GM12878 (cell line): ENCODE data around the gene MAML2. TPM values are rescaled to one million over a fixed set of nuclear protein-coding genes. Genes with fewer than 3 reads are reported as not detected.

Source experiments
- ATAC-seq: fragments of 200-7000 bp; cut with Tn5 transposase; 3 replicates; pipeline ENCODE4 v1.9.1; 2020; ENCODE audit warnings: mild to moderate bottlenecking, moderate library complexity
- BruUV-seq: library from RNA; stranded (reverse); fragments of 400-500 nt; replicated peaks from 2 replicates; lab custom pipeline; 2021; lab: Mats Ljungman, UMichigan
- CTCF ChIA-PET: fragments of 300-600 bp; sonication (Branson Sonifier 250); formaldehyde crosslinking; extraction: SDS; loops from one replicate; lab custom pipeline; 2021; ENCODE audit warnings: inconsistent platforms; lab: Yijun Ruan, JAX
- POLR2A ChIA-PET: fragments of 350-600 bp; formaldehyde crosslinking; extraction: SDS; loops from one replicate; lab custom pipeline; 2021; ENCODE audit warnings: inconsistent platforms; lab: Charles Lee
- RAD21 ChIA-PET: fragments of 300-600 bp; sonication (Branson Sonifier 250); formaldehyde crosslinking; loops from one replicate; lab custom pipeline; 2023; ENCODE audit warnings: antibody characterized with exemption; ENCODE audit not compliant: unreplicated experiment; lab: Charles Lee
- SMC1A ChIA-PET: fragments of 300-600 bp; sonication (Branson Sonifier 250); formaldehyde crosslinking; loops from one replicate; lab custom pipeline; 2023; ENCODE audit not compliant: unreplicated experiment, uncharacterized antibody; lab: Charles Lee
- DNase-seq: peaks from one replicate; pipeline ENCODE4 v3.0.0-alpha.2; 2011; ENCODE audit warnings: low read depth, low spot score
- FAIRE-seq: peaks from 3 replicates; lab custom pipeline; 2011; peaks lifted over from hg19 to GRCh38; lab: Jason Lieb, UNC
- H2AFZ ChIP-seq: 2 replicates; pipeline ENCODE4 v1.6.0; 2011; ENCODE audit warnings: low read depth, low read length, control low read depth; ENCODE audit not compliant: control insufficient read depth
- H3K27ac ChIP-seq: 2 replicates; pipeline ENCODE4 v1.5.1; 2011; ENCODE audit warnings: control low read depth; ENCODE audit not compliant: control insufficient read depth, insufficient read depth
- H3K27me3 ChIP-seq, 2 experiments: replicated peaks in 1 of 2; 2 replicates each; pipeline versions ENCODE4 v1.6.0 to v1.6.1; 2011; ENCODE audit warnings: low read length in 1 of 2; ENCODE audit not compliant: control insufficient read depth in 2 of 2, insufficient read depth in 2 of 2
- H3K36me3 ChIP-seq, 2 experiments: 2 replicates each; pipeline ENCODE4 v1.5.1; 2011; ENCODE audit warnings: low read length in 1 of 2; ENCODE audit not compliant: control insufficient read depth in 2 of 2, insufficient read depth in 2 of 2
- H3K4me1 ChIP-seq: 2 replicates; pipeline ENCODE4 v1.6.1; 2011; ENCODE audit warnings: mild to moderate bottlenecking, low read length, moderate library complexity, mixed read lengths; ENCODE audit not compliant: control insufficient read depth, insufficient read depth
- H3K4me2 ChIP-seq: 2 replicates; pipeline ENCODE4 v1.6.0; 2011; ENCODE audit warnings: control low read depth; ENCODE audit not compliant: control insufficient read depth, insufficient read depth
- H3K4me3 ChIP-seq: fragments of 200-600 bp; sonication (generic); 2 replicates; pipeline ENCODE4 v1.5.1; 2016
- H3K79me2 ChIP-seq: 2 replicates; pipeline ENCODE4 v1.6.0; 2011; ENCODE audit warnings: low read length; ENCODE audit not compliant: control insufficient read depth, insufficient read depth
- H3K9ac ChIP-seq: 2 replicates; pipeline ENCODE4 v1.8.0; 2011; ENCODE audit warnings: low read length, control low read depth, mixed read lengths; ENCODE audit not compliant: control insufficient read depth, insufficient read depth
- H3K9me3 ChIP-seq: replicated peaks from 3 replicates; pipeline ENCODE4 v1.5.1; 2011; ENCODE audit warnings: mild to moderate bottlenecking, low read length; ENCODE audit not compliant: control insufficient read depth, insufficient read depth
- H4K20me1 ChIP-seq: 2 replicates; pipeline ENCODE4 v1.6.0; 2011; ENCODE audit not compliant: control insufficient read depth, insufficient read depth
- ATF7 ChIP-seq: fragments of 450-650 bp; IDR thresholded peaks from 2 replicates; pipeline ENCODE4 v1.6.1; 2016; ENCODE audit warnings: low read depth, mild to moderate bottlenecking
- CBX5 ChIP-seq: sonication (generic); IDR thresholded peaks from 2 replicates; pipeline ENCODE4 v1.6.1; 2016; ENCODE audit warnings: low read depth, moderate library complexity, mild to moderate bottlenecking, inconsistent platforms
- CREB1 ChIP-seq: IDR thresholded peaks from 2 replicates; pipeline ENCODE4 v1.6.1; 2012; ENCODE audit warnings: low read depth, mild to moderate bottlenecking, inconsistent platforms
- EED ChIP-seq: sonication (generic); IDR thresholded peaks from 2 replicates; pipeline ENCODE4 v1.6.1; 2016; ENCODE audit warnings: antibody characterized with exemption, low read depth
- FOXM1 ChIP-seq: IDR thresholded peaks from 2 replicates; pipeline ENCODE4 v1.6.1; 2012; ENCODE audit warnings: low read depth, mild to moderate bottlenecking, inconsistent platforms, low read length, moderate library complexity
- GABPA ChIP-seq: IDR thresholded peaks from 2 replicates; pipeline ENCODE4 v1.6.1; 2014; ENCODE audit warnings: antibody characterized with exemption, low read depth, mild to moderate bottlenecking, inconsistent platforms
- IRF4 ChIP-seq: IDR thresholded peaks from 2 replicates; pipeline ENCODE4 v1.6.1; 2011; ENCODE audit warnings: low read depth, low read length
- MEF2A ChIP-seq: IDR thresholded peaks from 2 replicates; pipeline ENCODE4 v1.6.1; 2011; ENCODE audit warnings: low read depth, mild to moderate bottlenecking, low read length, moderate library complexity; ENCODE audit not compliant: insufficient read depth
- MYC ChIP-seq: IDR thresholded peaks from 2 replicates; pipeline ENCODE4 v1.6.1; 2011; ENCODE audit warnings: mild to moderate bottlenecking, low read length, moderate library complexity, inconsistent platforms; ENCODE audit not compliant: insufficient read depth, insufficient replicate concordance, insufficient read length, severe bottlenecking
- NFIC ChIP-seq: IDR thresholded peaks from 2 replicates; pipeline ENCODE4 v1.6.1; 2012; ENCODE audit warnings: low read depth, mild to moderate bottlenecking, inconsistent platforms, low read length, moderate library complexity
- RUNX3 ChIP-seq: IDR thresholded peaks from 2 replicates; pipeline ENCODE4 v1.6.1; 2012; ENCODE audit warnings: low read length, inconsistent platforms
- TAF1 ChIP-seq: IDR thresholded peaks from 2 replicates; pipeline ENCODE4 v1.6.1; 2011; ENCODE audit warnings: mild to moderate bottlenecking, low read depth, low read length, borderline replicate concordance
- ZBTB40 ChIP-seq: fragments of 450-650 bp; IDR thresholded peaks from 2 replicates; pipeline ENCODE4 v1.6.1; 2016; ENCODE audit warnings: mild to moderate bottlenecking, moderate library complexity, borderline replicate concordance
- WGBS: methylation state at CpG from one replicate; pipeline ENCODE4 v1.1.6; 2016; ENCODE audit warnings: low lambda C conversion rate; ENCODE audit not compliant: insufficient replicate concordance, insufficient coverage; ENCODE audit errors: missing lambda C conversion rate; 5-methylcytosine and 5-hydroxymethylcytosine counted together
- in situ Hi-C: fragments of 300-500 bp; cut with MboI; formaldehyde crosslinking; loops from 9 replicates; pipeline ENCODE4 v1.14.3; 2018; ENCODE audit warnings: mixed read lengths
- intact Hi-C: fragments of 100-400 bp; cut with micrococcal nuclease; formaldehyde crosslinking; loops from one replicate; pipeline ENCODE4 v1.14.2; 2022; ENCODE audit not compliant: unreplicated experiment
- polyA plus RNA-seq, 11 experiments: library from polyadenylated mRNA; depleted of rRNA in 4 of 11; unstranded in 6 of 11; stranded (reverse) in 5 of 11; fragments of >200 nt; fragmentation: Nextera tagmentation in 4 of 11; fragmentation: Illumina TruSeq in 1 of 11; extraction: Ambion mirVana in 4 of 11; extraction: Trizol in 1 of 11; gene quantifications; 1 replicate in 1 of 11; 2 replicates in 10 of 11; pipeline versions ENCODE4 v1.2.1 to v1.2.3, GENCODE V29; 2011 to 2016; ENCODE audit warnings: inconsistent platforms in 2 of 11, missing spikeins in 2 of 11, low read depth in 1 of 11
- total RNA-seq, 4 experiments: library from RNA; depleted of rRNA in 3 of 4; stranded (reverse); fragments of >200 nt in 3 of 4; fragmentation: Illumina TruSeq in 1 of 4; extraction: Trizol in 1 of 4; gene quantifications; 2 replicates each; pipeline versions ENCODE4 v1.2.1 to v1.2.3, GENCODE V29; 2013 to 2021
- TF ChIP-seq, protein P1 (sequence below): fragments of 450-650 bp; IDR thresholded peaks from 2 replicates; pipeline ENCODE4 v1.6.1; 2018; ENCODE audit warnings: mild to moderate bottlenecking, low read depth, moderate library complexity; ENCODE audit not compliant: partially characterized antibody
- TF ChIP-seq, protein P2 (sequence below): fragments of 450-650 bp; IDR thresholded peaks from 2 replicates; pipeline ENCODE4 v1.6.1; 2017; ENCODE audit warnings: low read depth, mild to moderate bottlenecking, moderate library complexity

Gene MAML2
- total and polyA plus RNA-seq, 10 of the 15 experiments (the other 5 are each of a cell fraction or from before 2014, with no cell fraction given) = 2.5 to 15.1 (median 12.0) TPM

DNA sequence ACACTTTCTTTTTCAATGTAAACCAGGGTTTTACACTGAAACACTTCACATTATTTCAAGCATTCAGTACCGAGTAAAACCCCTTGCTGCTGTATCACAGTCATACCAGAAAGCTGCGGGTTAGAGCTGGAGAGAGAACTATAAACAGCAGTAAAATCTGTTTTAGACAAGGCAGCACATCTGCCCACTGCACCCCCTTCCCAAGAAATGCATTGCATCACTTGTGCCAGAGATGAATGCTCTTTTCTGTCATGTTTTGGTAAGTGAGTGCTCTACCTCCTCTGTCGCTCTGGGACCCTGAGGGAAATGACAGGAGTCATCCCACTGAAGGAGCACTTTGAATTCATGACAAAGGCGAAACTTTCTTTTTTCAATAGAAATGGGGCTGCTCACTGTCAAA lies 107.2 kb downstream of the MAML2 start:
- peaks cover 19% of the 10 kb centered on the region for H3K79me2 ChIP-seq
- H3K4me2 ChIP-seq = peak overlapping the region; percentile 45; the same call in 1 of the 2 replicates
- no peak overlapping the region for H3K4me3 ChIP-seq
- H3K27ac ChIP-seq = peak overlapping the region; percentile 53
- in situ Hi-C loops = no loop called here
- H3K9ac ChIP-seq = peak overlapping the region; percentile 9; the same call in 1 of the 2 replicates
- RAD21 ChIA-PET = interaction anchor here (0.6 to 4.6 kb wide), 7 partner anchors 38 to 399 kb away, joined by 3 to 37 read pairs (median 3); partner anchors contain the start of gene MAML2
- H4K20me1 ChIP-seq = no peaks in the 10 kb centered on the region
- FAIRE-seq = peak; percentile 18
- H3K4me1 ChIP-seq = peaks cover 7% of the 10 kb centered on the region
- no peaks in the 10 kb centered on the region; a peak in 1 of 4 replicates for H3K36me3 ChIP-seq
- ATAC-seq = peak; percentile 98
- H2AFZ ChIP-seq = no peak overlapping the region; the same call in 1 of the 2 replicates
- SMC1A ChIA-PET = interaction anchor here (0.8 to 11.7 kb wide), 9 partner anchors 8 to 182 kb away, joined by 3 to 189 read pairs (median 5); partner anchors contain the start of gene MAML2
- H3K9me3 ChIP-seq = no peaks in the 10 kb centered on the region; the same call in 1 of the 3 replicates
- POLR2A ChIA-PET = interaction anchor here (0.7 to 1.1 kb wide), 2 partner anchors 9 to 10 kb away, joined by 3 read pairs; no protein-coding TSS in a partner anchor
- CTCF ChIA-PET = interaction anchor here (1.0 to 6.5 kb wide), 3 partner anchors 49 to 158 kb away, joined by 3 to 46 read pairs (median 5); partner anchors contain the start of gene MAML2
- WGBS = 0% methylated on average over 4 of the region's 4 CpGs
- BruUV-seq = no TSS peak
- no peak for DNase-seq
- H3K27me3 ChIP-seq = no peaks in the 10 kb centered on the region
- intact Hi-C loops = no loop called here
- peak; percentile 88 for TF ChIP-seq RUNX3
- TF ChIP-seq NFIC = peak; percentile 87; the same call in 1 of the 2 replicates
- no peak for TF ChIP-seq TAF1
- peak; percentile 76; the same call in 1 of the 2 replicates for TF ChIP-seq MEF2A
- TF ChIP-seq IRF4 = peak; percentile 71; the same call in 1 of the 2 replicates
- TF ChIP-seq, protein P1, sequence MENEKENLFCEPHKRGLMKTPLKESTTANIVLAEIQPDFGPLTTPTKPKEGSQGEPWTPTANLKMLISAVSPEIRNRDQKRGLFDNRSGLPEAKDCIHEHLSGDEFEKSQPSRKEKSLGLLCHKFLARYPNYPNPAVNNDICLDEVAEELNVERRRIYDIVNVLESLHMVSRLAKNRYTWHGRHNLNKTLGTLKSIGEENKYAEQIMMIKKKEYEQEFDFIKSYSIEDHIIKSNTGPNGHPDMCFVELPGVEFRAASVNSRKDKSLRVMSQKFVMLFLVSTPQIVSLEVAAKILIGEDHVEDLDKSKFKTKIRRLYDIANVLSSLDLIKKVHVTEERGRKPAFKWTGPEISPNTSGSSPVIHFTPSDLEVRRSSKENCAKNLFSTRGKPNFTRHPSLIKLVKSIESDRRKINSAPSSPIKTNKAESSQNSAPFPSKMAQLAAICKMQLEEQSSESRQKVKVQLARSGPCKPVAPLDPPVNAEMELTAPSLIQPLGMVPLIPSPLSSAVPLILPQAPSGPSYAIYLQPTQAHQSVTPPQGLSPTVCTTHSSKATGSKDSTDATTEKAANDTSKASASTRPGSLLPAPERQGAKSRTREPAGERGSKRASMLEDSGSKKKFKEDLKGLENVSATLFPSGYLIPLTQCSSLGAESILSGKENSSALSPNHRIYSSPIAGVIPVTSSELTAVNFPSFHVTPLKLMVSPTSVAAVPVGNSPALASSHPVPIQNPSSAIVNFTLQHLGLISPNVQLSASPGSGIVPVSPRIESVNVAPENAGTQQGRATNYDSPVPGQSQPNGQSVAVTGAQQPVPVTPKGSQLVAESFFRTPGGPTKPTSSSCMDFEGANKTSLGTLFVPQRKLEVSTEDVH = no peak
- no peak for TF ChIP-seq GABPA
- TF ChIP-seq EED = peak; percentile 82
- peak; percentile 45; the same call in 1 of the 2 replicates for TF ChIP-seq CREB1
- 0 out of 2 replicates have a peak, but pooled peaks have one; percentile 38 for TF ChIP-seq CBX5
- no peak for TF ChIP-seq MYC
- 0 out of 2 replicates have a peak, but pooled peaks have one; percentile 33 for TF ChIP-seq ATF7
- peak; percentile 43; the same call in 1 of the 2 replicates for TF ChIP-seq FOXM1
- TF ChIP-seq ZBTB40 = no peak
- TF ChIP-seq, protein P2, sequence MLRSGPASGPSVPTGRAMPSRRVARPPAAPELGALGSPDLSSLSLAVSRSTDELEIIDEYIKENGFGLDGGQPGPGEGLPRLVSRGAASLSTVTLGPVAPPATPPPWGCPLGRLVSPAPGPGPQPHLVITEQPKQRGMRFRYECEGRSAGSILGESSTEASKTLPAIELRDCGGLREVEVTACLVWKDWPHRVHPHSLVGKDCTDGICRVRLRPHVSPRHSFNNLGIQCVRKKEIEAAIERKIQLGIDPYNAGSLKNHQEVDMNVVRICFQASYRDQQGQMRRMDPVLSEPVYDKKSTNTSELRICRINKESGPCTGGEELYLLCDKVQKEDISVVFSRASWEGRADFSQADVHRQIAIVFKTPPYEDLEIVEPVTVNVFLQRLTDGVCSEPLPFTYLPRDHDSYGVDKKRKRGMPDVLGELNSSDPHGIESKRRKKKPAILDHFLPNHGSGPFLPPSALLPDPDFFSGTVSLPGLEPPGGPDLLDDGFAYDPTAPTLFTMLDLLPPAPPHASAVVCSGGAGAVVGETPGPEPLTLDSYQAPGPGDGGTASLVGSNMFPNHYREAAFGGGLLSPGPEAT = 0 out of 2 replicates have a peak, but pooled peaks have one; percentile 17
